Upper lobe of left lung (tissue), 4 donors: ENCODE results near the gene SH3D21.
A peak's percentile ranks its signal among the peaks of the same experiment; 100 is the strongest.

Source experiments
- CTCF ChIP-seq, 6 experiments: fragments of 450-650 bp in 4 of 6; fragments of 200-600 bp in 2 of 6; sonication (generic) in 2 of 6; IDR thresholded peaks; one replicate each; pipeline ENCODE4 v1.5.1; 2016 to 2019; ENCODE audit warnings: antibody characterized with exemption in 6 of 6
- EP300 ChIP-seq, 4 donors: sonication (generic); formaldehyde crosslinking; IDR thresholded peaks; one replicate each; pipeline ENCODE4 v1.5.1; 2017; ENCODE audit warnings: antibody characterized with exemption in 4 of 4, control low read depth in 2 of 4
- POLR2A ChIP-seq, 4 donors: fragments of 450-650 bp; IDR thresholded peaks; one replicate each; pipeline ENCODE4 v1.5.1; 2016 to 2017; ENCODE audit warnings: antibody characterized with exemption in 4 of 4, mild to moderate bottlenecking in 2 of 4

GRCh38 chr1:36369061-36369861 is 63.1 kb downstream of the SH3D21 start:
- TF ChIP-seq POLR2A (IDR thresholded peaks at IDR 0.05) (no peak), CTCF (IDR thresholded peaks at IDR 0.05) (peak; percentile 87 to 91 (median 90)), EP300 (IDR thresholded peaks at IDR 0.05) (no peak)
